ENCODE data around the gene CLDN14. TPM values are rescaled to one million over a fixed set of nuclear protein-coding genes. Genes with fewer than 3 reads are reported as not detected.

The CLDN14 gene
- total RNA-seq, 2 donors from 2014 or later, result 0.17 TPM; not detected in 1

DNA sequence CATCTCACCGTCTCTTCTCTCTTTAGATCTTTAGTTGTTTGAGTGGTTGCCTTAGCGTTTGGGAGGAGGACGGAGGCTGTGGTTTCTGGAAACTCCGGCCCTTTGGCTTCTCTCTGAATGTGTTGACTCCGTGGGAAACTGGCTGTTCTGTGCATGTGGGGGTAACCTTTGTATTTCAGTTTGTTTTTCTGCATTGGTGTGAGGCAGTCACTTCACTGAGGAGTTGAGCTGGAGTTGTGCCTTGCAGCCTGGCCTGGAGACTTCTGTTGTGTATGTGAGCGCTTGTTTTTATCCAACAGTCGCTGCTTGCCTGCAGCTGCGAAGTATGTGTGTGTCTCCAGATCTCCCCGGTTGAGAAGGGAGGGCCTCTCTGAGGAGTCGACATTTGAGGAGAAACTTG lies 33.6 kb downstream of the CLDN14 start:
- H3K36me3 ChIP-seq, result no peaks in the 10 kb centered on the region
- DNase-seq, result no peak
- H3K9me3 ChIP-seq, result no peaks in the 10 kb centered on the region
- H3K4me3 ChIP-seq, result no peak overlapping the region
- H3K4me1 ChIP-seq, result no peaks in the 10 kb centered on the region
- no peak overlapping the region for H3K9ac ChIP-seq (ENCODE audit: low read depth in 2 of 2, low read length in 2 of 2)
- H3K27me3 ChIP-seq, result no peaks in the 10 kb centered on the region
- intact Hi-C loops (cut with DNase I), result no loop called here
- TF ChIP-seq, protein P1, sequence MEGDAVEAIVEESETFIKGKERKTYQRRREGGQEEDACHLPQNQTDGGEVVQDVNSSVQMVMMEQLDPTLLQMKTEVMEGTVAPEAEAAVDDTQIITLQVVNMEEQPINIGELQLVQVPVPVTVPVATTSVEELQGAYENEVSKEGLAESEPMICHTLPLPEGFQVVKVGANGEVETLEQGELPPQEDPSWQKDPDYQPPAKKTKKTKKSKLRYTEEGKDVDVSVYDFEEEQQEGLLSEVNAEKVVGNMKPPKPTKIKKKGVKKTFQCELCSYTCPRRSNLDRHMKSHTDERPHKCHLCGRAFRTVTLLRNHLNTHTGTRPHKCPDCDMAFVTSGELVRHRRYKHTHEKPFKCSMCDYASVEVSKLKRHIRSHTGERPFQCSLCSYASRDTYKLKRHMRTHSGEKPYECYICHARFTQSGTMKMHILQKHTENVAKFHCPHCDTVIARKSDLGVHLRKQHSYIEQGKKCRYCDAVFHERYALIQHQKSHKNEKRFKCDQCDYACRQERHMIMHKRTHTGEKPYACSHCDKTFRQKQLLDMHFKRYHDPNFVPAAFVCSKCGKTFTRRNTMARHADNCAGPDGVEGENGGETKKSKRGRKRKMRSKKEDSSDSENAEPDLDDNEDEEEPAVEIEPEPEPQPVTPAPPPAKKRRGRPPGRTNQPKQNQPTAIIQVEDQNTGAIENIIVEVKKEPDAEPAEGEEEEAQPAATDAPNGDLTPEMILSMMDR (IDR thresholded peaks at IDR 0.05), result no peak
- no peak overlapping the region for H3K27ac ChIP-seq

DNA sequence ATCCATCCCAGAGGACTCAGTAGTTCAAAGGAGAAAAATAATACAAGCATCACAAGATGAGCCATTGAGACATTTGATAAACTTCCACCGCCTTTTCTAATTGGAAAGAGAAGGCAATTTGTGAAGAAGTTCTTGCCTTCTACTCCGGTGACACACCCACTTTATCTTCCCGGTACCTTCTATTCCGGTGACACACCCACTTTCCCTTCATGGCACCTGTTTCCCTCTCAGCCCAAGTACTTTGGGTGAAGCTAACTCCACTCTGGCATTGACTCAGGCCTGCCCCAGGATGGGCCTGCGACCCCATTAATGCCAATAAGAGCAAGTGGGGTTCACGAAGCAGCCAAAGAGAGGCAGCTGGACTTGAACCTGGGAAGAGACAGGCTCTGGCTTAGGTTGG lies 38.2 kb downstream of the CLDN14 start:
- Histone ChIP-seq H3K9ac (ENCODE audit: low read depth in 2 of 2, low read length in 2 of 2) (no peak overlapping the region), H3K36me3 (no peaks in the 10 kb centered on the region), H3K9me3 (no peaks in the 10 kb centered on the region), H3K27me3 (no peaks in the 10 kb centered on the region), H3K4me3 (no peak overlapping the region), H3K27ac (no peak overlapping the region), H3K4me1 (no peaks in the 10 kb centered on the region)
- intact Hi-C loops (cut with DNase I), result no loop called here
- TF ChIP-seq, protein P1 (IDR thresholded peaks at IDR 0.05), result no peak
- DNase-seq, result no peak

DNA sequence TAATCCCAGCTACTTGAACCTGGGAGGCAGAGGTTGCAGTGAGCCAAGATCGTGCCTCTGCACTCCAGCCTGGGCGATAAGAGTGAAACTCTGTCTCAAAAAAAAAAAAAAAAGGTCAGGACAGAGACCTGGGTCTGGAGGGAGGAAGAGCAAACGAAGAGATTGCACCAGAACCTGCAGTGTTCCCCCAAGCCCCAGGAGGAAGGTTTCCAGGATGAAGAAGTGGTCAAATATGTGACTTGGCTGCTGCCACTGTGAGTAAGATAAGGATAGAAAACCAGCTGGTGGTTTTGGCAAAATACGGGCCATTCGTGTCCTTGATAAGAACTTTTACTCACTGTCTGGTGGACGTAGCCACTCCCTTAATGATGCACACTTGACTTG lies 42.2 kb downstream of the CLDN14 start:
- Histone ChIP-seq H3K9ac (ENCODE audit: low read depth in 2 of 2, low read length in 2 of 2) (no peak overlapping the region), H3K36me3 (no peaks in the 10 kb centered on the region), H3K9me3 (no peaks in the 10 kb centered on the region), H3K27ac (no peak overlapping the region), H3K27me3 (no peaks in the 10 kb centered on the region), H3K4me1 (no peaks in the 10 kb centered on the region), H3K4me3 (no peak overlapping the region)
- TF ChIP-seq, protein P1 (IDR thresholded peaks at IDR 0.05), result no peak
- intact Hi-C loops (cut with DNase I), result no loop called here
- no peak for DNase-seq

DNA sequence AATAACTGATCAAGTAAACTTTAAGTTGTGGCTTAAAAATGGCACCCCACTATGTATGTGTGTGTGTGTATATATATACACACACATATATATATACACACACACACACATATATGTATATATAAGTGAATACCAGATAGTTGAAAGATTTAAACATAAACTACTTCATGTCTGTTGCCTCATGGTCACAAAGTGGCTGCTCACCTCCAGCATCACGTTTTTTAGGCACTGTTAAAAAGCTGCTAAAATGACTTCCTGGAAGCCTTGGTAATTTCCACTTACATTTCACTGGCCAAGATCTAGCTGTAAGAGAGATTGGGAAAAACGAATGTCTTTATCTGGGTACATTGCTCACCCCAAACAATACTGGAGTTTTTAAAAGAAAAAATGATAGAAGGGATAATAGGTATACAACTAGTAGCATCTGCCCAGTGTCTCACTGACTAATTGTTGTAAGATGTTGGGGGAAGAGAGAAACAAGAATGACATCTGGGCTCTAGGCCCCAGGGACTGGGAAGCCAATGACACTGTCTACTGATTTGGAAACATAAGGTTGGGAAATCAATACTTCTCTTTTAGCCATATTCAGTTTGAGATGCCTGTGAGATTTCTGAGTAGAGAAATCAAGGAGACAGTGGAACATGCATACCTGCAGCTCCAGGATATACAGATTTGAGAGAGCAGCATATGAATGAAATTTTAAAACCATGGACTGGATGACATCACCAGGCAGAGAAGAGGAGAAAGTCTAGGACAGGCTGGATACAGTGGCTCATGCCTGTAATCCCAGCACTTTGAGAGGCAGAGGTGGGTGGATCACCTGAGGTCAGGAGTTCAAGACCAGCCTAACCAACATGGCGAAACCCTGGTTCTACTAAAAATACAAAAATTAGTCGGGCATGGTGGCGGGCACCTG lies 42.8 kb downstream of the CLDN14 start:
- Histone ChIP-seq H3K4me3 (no peak overlapping the region), H3K9me3 (no peaks in the 10 kb centered on the region), H3K9ac (ENCODE audit: low read depth in 2 of 2, low read length in 2 of 2) (no peak overlapping the region), H3K4me1 (no peaks in the 10 kb centered on the region), H3K27ac (no peak overlapping the region), H3K27me3 (no peaks in the 10 kb centered on the region), H3K36me3 (no peaks in the 10 kb centered on the region)
- no peak for DNase-seq
- intact Hi-C loops (cut with DNase I), result no loop called here
- TF ChIP-seq, protein P1 (IDR thresholded peaks at IDR 0.05), result no peak

DNA sequence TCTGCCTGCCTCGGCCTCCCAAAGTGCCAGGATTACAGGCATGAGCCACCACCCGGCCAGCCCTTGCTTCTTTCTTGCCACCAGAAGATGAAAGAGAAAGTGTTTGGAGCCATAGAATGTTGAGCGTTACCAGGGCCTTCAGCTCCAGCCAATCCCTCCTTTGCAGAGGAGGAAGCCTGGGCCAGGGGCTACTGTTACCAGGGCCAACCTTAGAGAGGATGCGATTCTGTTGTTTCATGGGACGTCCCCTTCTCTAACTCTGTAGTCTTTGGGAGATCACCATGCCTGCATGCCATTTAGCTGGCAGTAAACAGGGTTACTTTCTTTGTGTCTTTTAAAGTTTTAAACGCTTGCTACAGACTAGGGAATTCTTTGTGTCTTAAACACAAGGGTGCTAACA lies 45.8 kb downstream of the CLDN14 start:
- Histone ChIP-seq H3K9me3 (no peaks in the 10 kb centered on the region), H3K27me3 (no peaks in the 10 kb centered on the region), H3K4me3 (no peak overlapping the region), H3K27ac (no peak overlapping the region), H3K36me3 (no peaks in the 10 kb centered on the region), H3K9ac (ENCODE audit: low read depth in 2 of 2, low read length in 2 of 2) (no peak overlapping the region), H3K4me1 (no peaks in the 10 kb centered on the region)
- intact Hi-C loops (cut with DNase I), result no loop called here
- TF ChIP-seq, protein P1 (IDR thresholded peaks at IDR 0.05), result no peak
- no peak for DNase-seq

Measured in colonic mucosa (tissue), 4 donors.